ENCODE measurements around the gene KRT85.
"Not testable (repeated sequence)": the region's sequence is repeated elsewhere in the genome, so short reads cannot be mapped to it uniquely, and the experiment has no call there.

The KRT85 gene

GRCh38 chr12:52366738-52367485 lies at the start of gene KRT85:
KRT85 (minus strand) TSS chr12:52367481; CDS start chr12:52367405, 76 bp downstream.
- DNase-seq, result no peak

- DNase-seq, result no peak
These were observed 49.5 kb upstream of the KRT85 start for GRCh38 chr12:52416795-52417194.

- DNase-seq, result no peak
These were observed 48.8 kb upstream of the KRT85 start for GRCh38 chr12:52415870-52416750.

- no peak for DNase-seq
These were observed 47.7 kb upstream of the KRT85 start for GRCh38 chr12:52414936-52415335.

GRCh38 chr12:52413782-52414345 lies 46.6 kb upstream of the KRT85 start:
- DNase-seq, result no peak

- DNase-seq, result no peak
These were observed 45.9 kb upstream of the KRT85 start for GRCh38 chr12:52413202-52413601.

GRCh38 chr12:52411815-52412214 lies 44.5 kb upstream of the KRT85 start:
- no peak for DNase-seq

GRCh38 chr12:52410589-52411248 lies 43.4 kb upstream of the KRT85 start:
- not testable (repeated sequence) for DNase-seq

- DNase-seq, result no peak
These were observed 40.6 kb upstream of the KRT85 start for GRCh38 chr12:52407918-52408317.

- no peak for DNase-seq
These were observed 38.7 kb upstream of the KRT85 start, which contains the start of gene KRT82 for GRCh38 chr12:52405922-52406385. KRT82 (minus strand) TSS chr12:52406335; CDS start chr12:52406277, 58 bp downstream.

GRCh38 chr12:52404951-52405350 lies 37.7 kb upstream of the KRT85 start:
- DNase-seq, result no peak

GRCh38 chr12:52403561-52403960 lies 36.3 kb upstream of the KRT85 start:
- DNase-seq, result no peak

- no peak for DNase-seq
These were observed 35.7 kb upstream of the KRT85 start for GRCh38 chr12:52402873-52403540.

GRCh38 chr12:52402377-52402776 lies 35.1 kb upstream of the KRT85 start:
- no peak for DNase-seq

- DNase-seq, result no peak
These were observed 34.6 kb upstream of the KRT85 start for GRCh38 chr12:52401926-52402325.

GRCh38 chr12:52401526-52401925 lies 34.2 kb upstream of the KRT85 start:
- no peak for DNase-seq

GRCh38 chr12:52400906-52401305 lies 33.6 kb upstream of the KRT85 start:
- DNase-seq, result no peak

GRCh38 chr12:52399756-52400155 lies 32.5 kb upstream of the KRT85 start:
- no peak for DNase-seq

GRCh38 chr12:52398176-52398575 lies 30.9 kb upstream of the KRT85 start:
- DNase-seq, result no peak

- no peak for DNase-seq
These were observed 29.4 kb upstream of the KRT85 start for GRCh38 chr12:52396656-52397055.

GRCh38 chr12:52395761-52396434 lies 28.6 kb upstream of the KRT85 start:
- DNase-seq, result no peak
